Nucleus accumbens (tissue), 56 donors: Measurements from ENCODE around the gene MAGOH.
"Not testable (repeated sequence)": the region's sequence is repeated elsewhere in the genome, so short reads cannot be mapped to it uniquely, and the experiment has no call there.

Source experiments
- DNase-seq, 56 donors: peaks; one replicate each; lab custom pipeline; 2025; lab: John Stamatoyannopoulos, UW

Gene MAGOH

GRCh38 chr1:53238197-53239155, at the start of gene MAGOH:
Gene MAGOH (minus strand): TSS chr1:53238518. CDS start chr1:53238448, 70 bp downstream.
- DNase-seq, result peak; percentile 56 to 96 (median 90)

- no peak for DNase-seq
Measured at GRCh38 chr1:53286955-53287354, 48.6 kb upstream of the MAGOH start.

GRCh38 chr1:53285969-53286760, 47.8 kb upstream of the MAGOH start:
- DNase-seq, result no peak

- DNase-seq, result no peak
Measured at GRCh38 chr1:53285546-53285945, 47.2 kb upstream of the MAGOH start.

- DNase-seq, result no peak
Measured at GRCh38 chr1:53284224-53285020, 46.1 kb upstream of the MAGOH start.

- not testable (repeated sequence) for DNase-seq
Measured at GRCh38 chr1:53283156-53283555, 44.8 kb upstream of the MAGOH start.

- DNase-seq, result no peak
Measured at GRCh38 chr1:53281133-53281532, 42.8 kb upstream of the MAGOH start.

GRCh38 chr1:53280496-53280895, 42.2 kb upstream of the MAGOH start:
- no peak for DNase-seq

- no peak for DNase-seq
Measured at GRCh38 chr1:53279296-53280200, 41.2 kb upstream of the MAGOH start.

GRCh38 chr1:53278298-53278725, 40.0 kb upstream of the MAGOH start:
- peak in 39 of 56 donors; percentile 4 to 82 (median 25) for DNase-seq

- DNase-seq, result no peak
Measured at GRCh38 chr1:53277326-53277725, 39.0 kb upstream of the MAGOH start.

- DNase-seq, result no peak
Measured at GRCh38 chr1:53276902-53277281, 38.6 kb upstream of the MAGOH start.

GRCh38 chr1:53276153-53276901, 38.0 kb upstream of the MAGOH start:
- no peak for DNase-seq

GRCh38 chr1:53275566-53275965, 37.2 kb upstream of the MAGOH start:
- no peak for DNase-seq

- DNase-seq, result no peak
Measured at GRCh38 chr1:53274541-53275185, 36.3 kb upstream of the MAGOH start.

GRCh38 chr1:53274026-53274425, 35.7 kb upstream of the MAGOH start:
- DNase-seq, result no peak

GRCh38 chr1:53273526-53273925, 35.2 kb upstream of the MAGOH start:
- DNase-seq, result no peak

GRCh38 chr1:53272349-53272748, 34.0 kb upstream of the MAGOH start:
- DNase-seq, result no peak
